MM.1S (cell line): ENCODE measurements around the gene FNDC8.

Experiments used
- DNase-seq: peaks from one replicate; pipeline ENCODE4 v3.0.0-alpha.2; 2015
- H2AFZ ChIP-seq: fragments of 300-600 bp; sonication (generic); 2 replicates; pipeline ENCODE4 v1.6.0; 2016; ENCODE audit warnings: antibody characterized with exemption, low read length
- H3F3A ChIP-seq: fragments of 300-600 bp; sonication (generic); 2 replicates; pipeline ENCODE4 v1.6.1; 2016; ENCODE audit warnings: mild to moderate bottlenecking, antibody characterized with exemption, low read length, moderate library complexity, mixed read lengths; ENCODE audit not compliant: insufficient read depth
- H3K27ac ChIP-seq: fragments of 300-600 bp; sonication (generic); 2 replicates; pipeline ENCODE4 v1.5.1; 2016; ENCODE audit warnings: mild to moderate bottlenecking, low read length
- H3K27me3 ChIP-seq: fragments of 300-600 bp; sonication (generic); replicated peaks from 2 replicates; pipeline ENCODE4 v1.6.0; 2016; ENCODE audit warnings: low read length; ENCODE audit not compliant: insufficient read depth
- H3K36me3 ChIP-seq: fragments of 300-600 bp; sonication (generic); replicated peaks from 2 replicates; pipeline ENCODE4 v1.6.1; 2016; ENCODE audit warnings: mild to moderate bottlenecking, low read length, mixed read lengths; ENCODE audit not compliant: insufficient read depth
- H3K4me1 ChIP-seq: fragments of 300-600 bp; sonication (generic); 2 replicates; pipeline ENCODE4 v1.6.1; 2016; ENCODE audit warnings: low read length, mixed read lengths
- H3K4me2 ChIP-seq: fragments of 300-600 bp; sonication (generic); 2 replicates; pipeline ENCODE4 v1.6.0; 2016; ENCODE audit warnings: low read depth, low read length
- H3K4me3 ChIP-seq: fragments of 300-600 bp; sonication (generic); 2 replicates; pipeline ENCODE4 v1.5.1; 2016; ENCODE audit warnings: low read length, mixed read lengths
- H3K79me2 ChIP-seq: fragments of 300-600 bp; sonication (generic); 2 replicates; pipeline ENCODE4 v1.6.1; 2016; ENCODE audit warnings: mixed run types, low read length, mixed read lengths
- H3K9ac ChIP-seq: fragments of 300-600 bp; sonication (generic); 2 replicates; pipeline ENCODE4 v1.6.1; 2016; ENCODE audit warnings: low read length, mixed read lengths
- H3K9me2 ChIP-seq: fragments of 300-600 bp; sonication (generic); replicated peaks from 2 replicates; pipeline ENCODE4 v1.6.1; 2016; ENCODE audit warnings: mild to moderate bottlenecking, low read length, mixed read lengths; ENCODE audit not compliant: insufficient read depth
- H3K9me3 ChIP-seq: fragments of 300-600 bp; sonication (generic); replicated peaks from 2 replicates; pipeline ENCODE4 v1.6.1; 2016; ENCODE audit warnings: mild to moderate bottlenecking, low read length, mixed read lengths; ENCODE audit not compliant: insufficient read depth
- H4K20me1 ChIP-seq: fragments of 300-600 bp; sonication (generic); 2 replicates; pipeline ENCODE4 v1.6.1; 2016; ENCODE audit warnings: mild to moderate bottlenecking, low read length, moderate library complexity, mixed read lengths; ENCODE audit not compliant: insufficient read depth
- EZH2 ChIP-seq: fragments of 300-600 bp; sonication (generic); optimal IDR thresholded peaks from 2 replicates; pipeline ENCODE3; 2017; ENCODE audit warnings: low read depth, mild to moderate bottlenecking, antibody characterized with exemption, low read length, mixed read lengths
- EZH2phosphoT487 ChIP-seq: fragments of 300-600 bp; sonication (generic); IDR thresholded peaks from 2 replicates; pipeline ENCODE4 v1.6.1; 2018; ENCODE audit warnings: antibody characterized with exemption, low read length
- TF ChIP-seq, protein P1 (sequence below): fragments of 300-600 bp; sonication (generic); IDR thresholded peaks from 2 replicates; pipeline ENCODE4 v1.5.1; 2016; ENCODE audit warnings: antibody characterized with exemption, low read length, mixed read lengths

The FNDC8 gene

DNA sequence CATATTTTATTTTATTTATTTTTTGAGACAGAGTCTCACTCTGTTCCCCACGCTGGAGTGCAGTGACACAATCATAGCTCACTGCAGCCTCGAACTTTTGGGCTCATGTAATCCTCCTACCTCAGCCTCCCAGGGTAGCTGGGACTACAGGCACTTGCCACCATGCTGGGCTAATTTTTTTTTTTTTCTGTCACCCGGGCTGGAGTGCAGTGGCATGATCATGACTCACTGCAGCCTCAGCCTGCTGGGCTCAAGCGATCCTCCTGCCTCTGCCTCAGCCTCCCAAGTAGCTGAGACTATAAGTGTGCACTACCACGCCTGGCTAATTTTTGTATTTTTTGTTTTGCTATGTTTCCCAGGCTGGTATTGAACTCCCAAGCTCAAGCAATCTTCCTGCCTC, 43.3 kb downstream of the FNDC8 start:
- Histone ChIP-seq H3K4me2 (no peak overlapping the region), H3K9ac (no peak overlapping the region), H3K9me3 (no peaks in the 10 kb centered on the region), H3K9me2 (no peaks in the 10 kb centered on the region), H3K4me3 (no peak overlapping the region), H3F3A (no peaks in the 10 kb centered on the region), H3K79me2 (no peaks in the 10 kb centered on the region), H4K20me1 (no peaks in the 10 kb centered on the region), H3K4me1 (no peaks in the 10 kb centered on the region), H3K36me3 (no peaks in the 10 kb centered on the region), H2AFZ (no peak overlapping the region), H3K27me3 (no peaks in the 10 kb centered on the region), H3K27ac (no peak overlapping the region)
- no peak for TF ChIP-seq EZH2
- DNase-seq, result no peak

DNA sequence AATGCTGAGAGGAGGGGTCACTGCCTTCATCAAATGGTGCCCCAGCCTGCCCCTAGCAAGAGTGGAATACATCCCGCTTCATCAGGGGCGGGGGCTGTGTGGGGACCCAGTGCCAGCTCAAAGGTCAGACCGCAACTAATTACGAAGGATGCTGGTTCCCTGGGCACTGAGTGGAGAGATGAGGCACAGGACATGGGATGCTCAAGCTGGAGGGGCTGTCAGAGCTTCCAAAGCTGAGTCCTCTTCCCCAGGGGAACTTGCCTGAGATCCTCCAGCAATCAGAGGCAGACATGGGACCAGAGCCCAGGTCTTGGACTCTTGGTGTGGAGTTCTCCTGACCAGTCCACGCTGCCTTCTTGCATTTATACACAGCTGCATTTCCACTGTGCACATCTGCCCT, 45.1 kb downstream of the FNDC8 start:
- no peaks in the 10 kb centered on the region for H3K9me3 ChIP-seq
- H3K27me3 ChIP-seq, result no peaks in the 10 kb centered on the region
- H3K4me2 ChIP-seq, result no peak overlapping the region
- no peaks in the 10 kb centered on the region for H3K79me2 ChIP-seq
- H3F3A ChIP-seq, result no peaks in the 10 kb centered on the region
- no peaks in the 10 kb centered on the region for H3K9me2 ChIP-seq
- no peak overlapping the region for H2AFZ ChIP-seq
- DNase-seq, result no peak
- H3K4me1 ChIP-seq, result no peaks in the 10 kb centered on the region
- no peak overlapping the region for H3K4me3 ChIP-seq
- no peaks in the 10 kb centered on the region for H4K20me1 ChIP-seq
- H3K36me3 ChIP-seq, result no peaks in the 10 kb centered on the region
- TF ChIP-seq, protein P1, sequence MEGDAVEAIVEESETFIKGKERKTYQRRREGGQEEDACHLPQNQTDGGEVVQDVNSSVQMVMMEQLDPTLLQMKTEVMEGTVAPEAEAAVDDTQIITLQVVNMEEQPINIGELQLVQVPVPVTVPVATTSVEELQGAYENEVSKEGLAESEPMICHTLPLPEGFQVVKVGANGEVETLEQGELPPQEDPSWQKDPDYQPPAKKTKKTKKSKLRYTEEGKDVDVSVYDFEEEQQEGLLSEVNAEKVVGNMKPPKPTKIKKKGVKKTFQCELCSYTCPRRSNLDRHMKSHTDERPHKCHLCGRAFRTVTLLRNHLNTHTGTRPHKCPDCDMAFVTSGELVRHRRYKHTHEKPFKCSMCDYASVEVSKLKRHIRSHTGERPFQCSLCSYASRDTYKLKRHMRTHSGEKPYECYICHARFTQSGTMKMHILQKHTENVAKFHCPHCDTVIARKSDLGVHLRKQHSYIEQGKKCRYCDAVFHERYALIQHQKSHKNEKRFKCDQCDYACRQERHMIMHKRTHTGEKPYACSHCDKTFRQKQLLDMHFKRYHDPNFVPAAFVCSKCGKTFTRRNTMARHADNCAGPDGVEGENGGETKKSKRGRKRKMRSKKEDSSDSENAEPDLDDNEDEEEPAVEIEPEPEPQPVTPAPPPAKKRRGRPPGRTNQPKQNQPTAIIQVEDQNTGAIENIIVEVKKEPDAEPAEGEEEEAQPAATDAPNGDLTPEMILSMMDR, result no peak
- TF ChIP-seq EZH2 (no peak), EZH2phosphoT487 (no peak)
- H3K27ac ChIP-seq, result no peak overlapping the region
- no peak overlapping the region for H3K9ac ChIP-seq

DNA sequence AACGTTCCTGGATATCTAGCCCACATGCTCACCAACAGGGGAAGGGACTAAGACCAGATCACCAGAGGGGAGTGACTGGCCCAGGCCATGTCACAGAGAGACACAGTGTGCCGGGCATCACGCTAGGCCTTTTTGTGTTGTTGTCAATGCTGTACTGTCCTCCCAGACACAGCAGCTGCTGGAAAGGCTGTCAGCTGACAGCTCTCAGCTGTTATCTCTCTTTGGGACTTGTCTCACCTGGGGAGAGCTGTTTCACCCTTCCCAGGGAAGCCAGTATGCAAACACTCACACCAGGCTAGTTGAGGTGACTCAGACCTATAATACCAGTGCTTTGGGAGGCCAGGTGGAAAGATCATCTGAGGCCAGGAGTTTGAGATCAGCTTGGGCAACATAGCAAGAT, 45.6 kb downstream of the FNDC8 start:
- Histone ChIP-seq H3K4me2 (no peak overlapping the region), H4K20me1 (no peaks in the 10 kb centered on the region), H3K9me3 (no peaks in the 10 kb centered on the region), H3K36me3 (no peaks in the 10 kb centered on the region), H3K27me3 (no peaks in the 10 kb centered on the region), H3K4me1 (no peaks in the 10 kb centered on the region), H3F3A (no peaks in the 10 kb centered on the region), H2AFZ (no peak overlapping the region), H3K27ac (no peak overlapping the region), H3K79me2 (no peaks in the 10 kb centered on the region), H3K9me2 (no peaks in the 10 kb centered on the region), H3K4me3 (no peak overlapping the region), H3K9ac (no peak overlapping the region)
- TF ChIP-seq, protein P1, result no peak
- no peak for TF ChIP-seq EZH2
- TF ChIP-seq EZH2phosphoT487, result no peak
- DNase-seq, result no peak

DNA sequence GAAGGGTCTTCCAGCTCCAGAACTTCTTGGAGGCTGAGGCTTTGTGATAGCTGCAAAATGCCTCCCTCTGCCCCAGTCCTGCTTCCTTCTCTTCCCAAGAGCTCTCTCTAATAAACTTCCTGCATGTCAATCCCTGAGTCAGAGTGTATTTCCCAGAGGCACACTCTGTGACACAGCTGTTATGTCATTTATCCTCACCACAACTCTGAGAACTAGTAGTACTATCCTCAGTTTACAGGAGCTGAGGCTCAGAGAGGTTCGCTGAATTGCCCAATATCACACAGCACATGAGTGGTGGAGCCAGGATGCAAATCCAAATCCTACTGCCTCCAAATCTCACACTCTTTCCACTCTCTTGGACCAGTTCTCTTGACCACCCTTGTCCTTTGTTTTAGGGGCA, 46.3 kb downstream of the FNDC8 start:
- Histone ChIP-seq H3K4me1 (no peaks in the 10 kb centered on the region), H3K9me3 (no peaks in the 10 kb centered on the region), H3K4me2 (no peak overlapping the region), H4K20me1 (no peaks in the 10 kb centered on the region), H3K79me2 (no peaks in the 10 kb centered on the region), H3F3A (no peaks in the 10 kb centered on the region), H3K9me2 (no peaks in the 10 kb centered on the region), H2AFZ (no peak overlapping the region), H3K27me3 (no peaks in the 10 kb centered on the region), H3K36me3 (no peaks in the 10 kb centered on the region), H3K4me3 (no peak overlapping the region), H3K9ac (no peak overlapping the region), H3K27ac (no peak overlapping the region)
- DNase-seq, result no peak
- TF ChIP-seq EZH2phosphoT487 (no peak), EZH2 (no peak)
- TF ChIP-seq, protein P1, result no peak
